Natural killer cell (primary cell): Measurements from ENCODE around the gene ARHGAP6. TPM values are rescaled to one million over a fixed set of nuclear protein-coding genes. Genes with fewer than 3 reads are reported as not detected.

ENCODE experiments used
- ATAC-seq, 3 donors: fragments of 150-1000 bp in 2 of 3; fragments of 200-7000 bp in 1 of 3; cut with Tn5 transposase; 1 replicate in 1 of 3; 2 replicates in 2 of 3; pipeline ENCODE4 v1.10.0; 2021; ENCODE audit warnings: mild to moderate bottlenecking in 2 of 3, moderate library complexity in 2 of 3
- DNase-seq, 2 donors: peaks; one replicate each; pipeline versions ENCODE4 v3.0.0 to v3.0.0-alpha.2; 2013 to 2021; ENCODE audit warnings: mixed read lengths in 1 of 2
- H3K27ac ChIP-seq: one replicate; pipeline ENCODE4 v1.5.1; 2013; ENCODE audit warnings: mild to moderate bottlenecking, low read length
- H3K27me3 ChIP-seq: one replicate; pipeline ENCODE4 v1.6.1; 2013; ENCODE audit warnings: low read length; ENCODE audit not compliant: control insufficient read depth, insufficient read depth
- H3K36me3 ChIP-seq: one replicate; pipeline ENCODE4 v1.6.1; 2013; ENCODE audit warnings: low read length; ENCODE audit not compliant: control insufficient read depth, insufficient read depth
- H3K4me1 ChIP-seq: one replicate; pipeline ENCODE4 v1.6.1; 2013; ENCODE audit warnings: low read length; ENCODE audit not compliant: control insufficient read depth, insufficient read depth
- H3K4me3 ChIP-seq: one replicate; pipeline ENCODE4 v1.5.1; 2013; ENCODE audit warnings: low read length
- H3K9me3 ChIP-seq: one replicate; pipeline ENCODE4 v1.6.1; 2013; ENCODE audit warnings: low read length; ENCODE audit not compliant: control insufficient read depth, insufficient read depth
- H3K27ac Mint-ChIP-seq, 2 donors: one replicate each; pipeline ENCODE4 v1.8.0; 2022; ENCODE audit warnings: mild to moderate bottlenecking in 2 of 2, mixed read lengths in 2 of 2, moderate library complexity in 1 of 2
- H3K27me3 Mint-ChIP-seq, 2 donors: one replicate each; pipeline ENCODE4 v1.8.0; 2022; ENCODE audit warnings: low read depth in 2 of 2, mixed read lengths in 2 of 2
- H3K36me3 Mint-ChIP-seq: one replicate; pipeline ENCODE4 v1.8.0; 2022; ENCODE audit warnings: mixed read lengths
- H3K4me1 Mint-ChIP-seq, 2 donors: one replicate each; pipeline ENCODE4 v1.8.0; 2022; ENCODE audit warnings: mixed read lengths in 2 of 2
- H3K4me3 Mint-ChIP-seq: one replicate; pipeline ENCODE4 v1.8.0; 2022; ENCODE audit warnings: mild to moderate bottlenecking, moderate library complexity, mixed read lengths
- H3K9me3 Mint-ChIP-seq, 2 donors: one replicate each; pipeline ENCODE4 v1.8.0; 2022; ENCODE audit warnings: mixed read lengths in 2 of 2
- WGBS: methylation state at CpG from one replicate; pipeline ENCODE4 v1.1.7; 2013; ENCODE audit warnings: missing lambda C conversion rate; ENCODE audit not compliant: insufficient coverage; 5-methylcytosine and 5-hydroxymethylcytosine counted together
- intact Hi-C: fragments of 100-400 bp; cut with micrococcal nuclease; formaldehyde crosslinking; loops from one replicate; pipeline ENCODE4 v1.14.2; 2022
- total RNA-seq, 4 donors: library from RNA; stranded (reverse); fragments of 120-200 nt in 1 of 4; gene quantifications; one replicate each; pipeline versions ENCODE4 v1.2.3 to v1.2.4, GENCODE V29; 2013 to 2022
- TF ChIP-seq, protein P1 (sequence below): fragments of 200-600 bp; IDR thresholded peaks from one replicate; pipeline ENCODE4 v1.8.0; 2022; ENCODE audit warnings: antibody characterized with exemption

Gene ARHGAP6
- total RNA-seq, 3 donors from 2014 or later (not counting 1 experiment from before 2014, with no cell fraction given): 0.32 to 1.9 (median 1.8) TPM

DNA sequence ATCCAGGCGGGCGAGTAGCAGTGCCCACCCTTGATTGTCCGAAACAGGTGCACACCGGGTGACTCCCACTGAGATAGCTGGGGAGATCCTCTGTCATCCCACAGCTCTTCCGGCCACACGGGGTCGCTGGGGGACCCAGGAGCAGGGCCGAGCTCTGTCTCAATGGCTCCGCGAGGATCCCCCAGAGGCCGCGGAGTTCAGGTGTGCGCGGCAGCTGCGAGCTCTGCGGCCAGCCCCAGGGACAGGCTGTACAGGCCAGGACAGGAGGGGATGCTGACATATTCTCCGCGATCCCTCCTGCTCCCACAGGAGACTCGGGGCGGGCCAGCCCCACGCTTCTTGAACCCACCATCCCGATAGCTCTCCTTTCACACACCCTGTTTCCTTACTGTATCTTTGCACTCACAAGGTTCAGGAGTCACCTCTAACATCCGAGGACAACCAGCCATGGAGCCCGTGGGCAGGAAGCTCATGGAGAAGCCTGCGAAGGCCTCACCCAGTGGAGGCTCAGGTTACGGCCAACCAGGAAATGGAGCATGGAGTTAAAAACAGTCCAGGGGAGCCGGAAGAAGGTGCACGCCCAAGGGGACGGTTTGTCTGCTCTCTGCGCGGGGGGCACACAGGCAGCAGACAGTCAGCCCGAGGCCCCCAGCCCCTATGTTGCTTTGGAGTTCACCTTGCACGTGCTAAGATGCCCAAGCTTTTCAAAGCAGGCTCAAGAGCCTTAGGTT is 450.4 kb downstream of the ARHGAP6 start:
- H3K27me3 Mint-ChIP-seq: no peaks in the 10 kb centered on the region
- H3K9me3 ChIP-seq: no peaks in the 10 kb centered on the region
- no peaks in the 10 kb centered on the region for H3K36me3 ChIP-seq
- H3K4me3 Mint-ChIP-seq: no peak overlapping the region
- no peak overlapping the region for H3K27ac Mint-ChIP-seq
- H3K9me3 Mint-ChIP-seq: peaks cover 0 to 4% of the 10 kb centered on the region in 2 donors
- intact Hi-C loops: no loop called here
- no peaks in the 10 kb centered on the region for H3K36me3 Mint-ChIP-seq
- no peak overlapping the region for H3K27ac ChIP-seq
- H3K4me1 Mint-ChIP-seq: no peaks in the 10 kb centered on the region
- DNase-seq (no peak), ATAC-seq (no peak)
- no peaks in the 10 kb centered on the region for H3K4me1 ChIP-seq
- TF ChIP-seq, protein P1, sequence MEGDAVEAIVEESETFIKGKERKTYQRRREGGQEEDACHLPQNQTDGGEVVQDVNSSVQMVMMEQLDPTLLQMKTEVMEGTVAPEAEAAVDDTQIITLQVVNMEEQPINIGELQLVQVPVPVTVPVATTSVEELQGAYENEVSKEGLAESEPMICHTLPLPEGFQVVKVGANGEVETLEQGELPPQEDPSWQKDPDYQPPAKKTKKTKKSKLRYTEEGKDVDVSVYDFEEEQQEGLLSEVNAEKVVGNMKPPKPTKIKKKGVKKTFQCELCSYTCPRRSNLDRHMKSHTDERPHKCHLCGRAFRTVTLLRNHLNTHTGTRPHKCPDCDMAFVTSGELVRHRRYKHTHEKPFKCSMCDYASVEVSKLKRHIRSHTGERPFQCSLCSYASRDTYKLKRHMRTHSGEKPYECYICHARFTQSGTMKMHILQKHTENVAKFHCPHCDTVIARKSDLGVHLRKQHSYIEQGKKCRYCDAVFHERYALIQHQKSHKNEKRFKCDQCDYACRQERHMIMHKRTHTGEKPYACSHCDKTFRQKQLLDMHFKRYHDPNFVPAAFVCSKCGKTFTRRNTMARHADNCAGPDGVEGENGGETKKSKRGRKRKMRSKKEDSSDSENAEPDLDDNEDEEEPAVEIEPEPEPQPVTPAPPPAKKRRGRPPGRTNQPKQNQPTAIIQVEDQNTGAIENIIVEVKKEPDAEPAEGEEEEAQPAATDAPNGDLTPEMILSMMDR: no peak
- H3K27me3 ChIP-seq: no peaks in the 10 kb centered on the region
- H3K4me3 ChIP-seq: no peak overlapping the region
- WGBS: 95% methylated on average over 33 of the region's 33 CpGs

DNA sequence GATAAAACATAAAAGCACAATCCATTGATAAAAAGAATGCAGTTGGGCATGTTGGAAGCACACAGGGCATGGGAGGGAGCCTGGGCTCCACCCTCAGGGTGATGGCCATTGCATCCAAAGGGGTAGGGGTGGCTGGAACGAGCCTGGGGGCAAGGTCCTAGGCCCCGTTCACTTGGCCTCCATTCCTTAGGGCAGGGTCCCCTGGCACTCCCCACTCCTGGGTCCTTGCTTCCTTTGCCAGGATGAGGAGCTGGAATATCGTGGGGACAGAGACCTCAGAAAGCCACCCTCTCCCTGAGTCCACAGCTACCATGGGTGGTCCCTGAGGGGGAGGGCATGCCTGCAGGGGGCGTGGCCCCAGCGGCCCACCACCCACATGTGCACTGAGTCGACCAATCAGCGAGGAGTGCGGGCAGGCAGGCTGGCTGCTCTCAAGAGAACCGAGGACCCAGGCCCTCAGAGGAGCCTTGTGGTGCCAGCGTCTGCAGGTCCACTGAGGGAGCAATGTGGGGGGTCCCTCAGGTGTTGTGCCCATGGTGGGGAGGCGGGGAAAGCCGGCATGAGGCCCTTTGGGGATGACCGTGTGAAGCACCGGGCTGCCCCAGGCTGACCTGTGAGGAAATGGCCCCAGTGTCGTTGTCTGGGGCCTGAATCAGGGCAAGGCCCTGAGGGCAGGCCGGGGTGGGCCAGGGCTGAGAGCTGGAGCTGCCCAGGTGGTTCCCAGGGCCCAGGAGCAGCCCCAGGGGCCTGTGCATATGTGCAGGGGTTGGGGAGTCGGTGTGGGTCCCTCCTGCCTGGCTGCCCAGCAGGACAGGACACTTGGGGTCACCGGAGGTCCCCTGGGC is 451.2 kb downstream of the ARHGAP6 start:
- TF ChIP-seq, protein P1: no peak
- Histone ChIP-seq H3K4me1 (no peaks in the 10 kb centered on the region), H3K27ac (no peak overlapping the region), H3K36me3 (no peaks in the 10 kb centered on the region), H3K27me3 (no peaks in the 10 kb centered on the region), H3K9me3 (no peaks in the 10 kb centered on the region), H3K4me3 (no peak overlapping the region)
- DNase-seq (no peak), ATAC-seq (no peak)
- H3K27ac Mint-ChIP-seq: no peak overlapping the region
- no peaks in the 10 kb centered on the region for H3K4me1 Mint-ChIP-seq
- H3K9me3 Mint-ChIP-seq: peaks cover 0 to 2% of the 10 kb centered on the region in 2 donors
- no peaks in the 10 kb centered on the region for H3K36me3 Mint-ChIP-seq
- H3K27me3 Mint-ChIP-seq: no peaks in the 10 kb centered on the region
- no peak overlapping the region for H3K4me3 Mint-ChIP-seq
- intact Hi-C loops: no loop called here
- WGBS: 89% methylated on average over 18 of the region's 18 CpGs

DNA sequence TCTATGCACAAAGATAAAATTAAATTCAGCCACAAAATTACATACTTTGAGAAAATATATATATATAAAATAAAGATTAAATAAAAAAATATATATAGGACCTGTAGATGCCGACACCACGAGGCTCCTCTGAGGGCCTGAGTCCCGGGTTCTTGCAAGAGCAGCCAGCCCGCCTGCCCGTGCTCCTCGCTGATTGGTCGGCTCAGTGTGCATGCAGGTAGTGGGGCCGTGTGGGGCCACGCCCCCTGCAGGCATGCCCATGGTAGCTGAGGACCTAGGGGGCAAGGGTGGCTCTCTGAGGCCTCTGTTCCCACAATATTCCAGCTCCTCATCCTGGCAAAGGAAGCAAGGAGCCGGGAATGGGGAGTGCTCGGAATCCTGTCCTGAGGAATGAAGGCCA is 453.0 kb downstream of the ARHGAP6 start:
- no peaks in the 10 kb centered on the region for H3K9me3 ChIP-seq
- no peaks in the 10 kb centered on the region for H3K36me3 ChIP-seq
- TF ChIP-seq, protein P1: no peak
- no peaks in the 10 kb centered on the region for H3K27me3 Mint-ChIP-seq
- DNase-seq: no peak
- no peak overlapping the region for H3K4me3 Mint-ChIP-seq
- intact Hi-C loops: no loop called here
- no peak overlapping the region for H3K27ac ChIP-seq
- peaks cover 0 to 2% of the 10 kb centered on the region in 2 donors for H3K9me3 Mint-ChIP-seq
- 93% methylated on average over 11 of the region's 11 CpGs for WGBS
- H3K27me3 ChIP-seq: no peaks in the 10 kb centered on the region
- ATAC-seq: no peak
- H3K27ac Mint-ChIP-seq: no peak overlapping the region
- H3K4me1 ChIP-seq: no peaks in the 10 kb centered on the region
- H3K36me3 Mint-ChIP-seq: no peaks in the 10 kb centered on the region
- no peak overlapping the region for H3K4me3 ChIP-seq
- H3K4me1 Mint-ChIP-seq: no peaks in the 10 kb centered on the region
